ENCODE data around the gene MYL6B.

- TF ChIP-seq CTCF (IDR thresholded peaks at IDR 0.05; ENCODE audit: low read depth, low read length, poor library complexity, severe bottlenecking) (no peak), EZH2phosphoT487 (IDR thresholded peaks at IDR 0.05; ENCODE audit: borderline replicate concordance, low read length) (no peak)
These were observed 16.9 kb downstream of the MYL6B start for GRCh38 chr12:56169229-56169759.

Measured in DOHH2 (cell line).